Fibroblast of lung (primary cell): ENCODE results near the gene SGPL1.

Experiments
- EZH2 ChIP-seq: IDR thresholded peaks from 2 replicates; pipeline ENCODE4 v1.5.1; 2012; ENCODE audit warnings: low read length, control low read depth, mild to moderate bottlenecking; ENCODE audit errors: missing control alignments
- TF ChIP-seq, protein P1 (sequence below), 2 donors: IDR thresholded peaks in 1 of 2; conservative IDR thresholded peaks in 1 of 2; 1 replicate in 1 of 2; 2 replicates in 1 of 2; pipeline ENCODE4 v1.5.1; 2011 to 2012; ENCODE audit warnings: low read length in 2 of 2, control low read depth in 1 of 2, inconsistent platforms in 1 of 2, low read depth in 1 of 2, mild to moderate bottlenecking in 1 of 2

DNA sequence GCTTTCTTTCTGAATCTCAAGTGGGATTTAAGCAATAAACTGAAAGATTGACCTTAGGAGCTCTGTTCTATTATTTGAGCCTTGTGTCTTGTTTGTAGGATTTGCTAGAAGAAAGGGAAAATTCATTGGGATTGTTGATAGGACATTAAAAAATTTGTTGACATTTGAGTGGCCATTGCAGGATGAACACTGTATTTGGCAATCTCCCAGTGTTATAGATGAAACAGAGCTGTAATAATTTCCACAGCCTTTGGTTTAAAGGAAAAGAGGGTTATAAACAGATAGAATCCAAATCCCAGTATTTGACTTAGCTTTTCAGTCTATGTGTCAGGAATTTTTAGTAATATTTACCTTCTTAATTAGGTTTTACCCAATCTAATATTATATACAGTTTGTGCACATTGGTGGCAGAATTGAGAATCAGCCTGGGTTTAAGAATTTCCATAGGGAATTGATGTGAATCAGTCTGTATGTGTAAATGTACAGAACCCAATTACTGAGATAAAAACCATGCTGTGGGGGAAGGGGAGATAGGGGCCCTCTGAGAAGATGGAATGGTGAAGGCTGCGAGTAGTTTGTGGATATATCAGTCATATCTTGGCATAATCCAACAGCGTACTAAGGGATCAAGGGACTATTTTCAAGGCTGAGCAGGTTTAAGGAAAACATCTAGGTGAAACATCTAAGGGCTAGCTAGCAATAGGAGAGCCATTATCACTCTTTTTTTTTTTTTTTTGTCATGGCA, 6.5 kb downstream of the SGPL1 start:
- TF ChIP-seq, protein P1, sequence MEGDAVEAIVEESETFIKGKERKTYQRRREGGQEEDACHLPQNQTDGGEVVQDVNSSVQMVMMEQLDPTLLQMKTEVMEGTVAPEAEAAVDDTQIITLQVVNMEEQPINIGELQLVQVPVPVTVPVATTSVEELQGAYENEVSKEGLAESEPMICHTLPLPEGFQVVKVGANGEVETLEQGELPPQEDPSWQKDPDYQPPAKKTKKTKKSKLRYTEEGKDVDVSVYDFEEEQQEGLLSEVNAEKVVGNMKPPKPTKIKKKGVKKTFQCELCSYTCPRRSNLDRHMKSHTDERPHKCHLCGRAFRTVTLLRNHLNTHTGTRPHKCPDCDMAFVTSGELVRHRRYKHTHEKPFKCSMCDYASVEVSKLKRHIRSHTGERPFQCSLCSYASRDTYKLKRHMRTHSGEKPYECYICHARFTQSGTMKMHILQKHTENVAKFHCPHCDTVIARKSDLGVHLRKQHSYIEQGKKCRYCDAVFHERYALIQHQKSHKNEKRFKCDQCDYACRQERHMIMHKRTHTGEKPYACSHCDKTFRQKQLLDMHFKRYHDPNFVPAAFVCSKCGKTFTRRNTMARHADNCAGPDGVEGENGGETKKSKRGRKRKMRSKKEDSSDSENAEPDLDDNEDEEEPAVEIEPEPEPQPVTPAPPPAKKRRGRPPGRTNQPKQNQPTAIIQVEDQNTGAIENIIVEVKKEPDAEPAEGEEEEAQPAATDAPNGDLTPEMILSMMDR (conservative IDR thresholded peaks at IDR 0.05 in 1 of 2, IDR thresholded peaks at IDR 0.05 in 1 of 2; ENCODE audit: low read depth in 1 of 2, low read length in 2 of 2): no peak
- TF ChIP-seq EZH2: no peak
